Posterior vena cava (tissue), 2 donors: Measurements from ENCODE around the gene ACTR8. TPM values are rescaled to one million over a fixed set of nuclear protein-coding genes. Genes with fewer than 3 reads are reported as not detected.
"Not testable (repeated sequence)": the region's sequence is repeated elsewhere in the genome, so short reads cannot be mapped to it uniquely, and the experiment has no call there.

Source experiments
- DNase-seq: peaks from one replicate; pipeline ENCODE4 v3.0.0-alpha.2; 2020; ENCODE audit warnings: low spot score
- intact Hi-C, 2 donors: fragments of 100-400 bp; cut with DNase I; formaldehyde crosslinking; loops; one replicate each; pipeline versions ENCODE4 v1.14.1 to v1.14.2; 2022 to 2023
- long read RNA-seq, 2 donors: library from polyadenylated mRNA; unstranded; transcript quantifications; one replicate each; pipeline ENCODE4 v2.0.0, GENCODE V29; 2020 to 2021
- total RNA-seq, 2 donors: library from RNA; stranded (reverse); fragmentation: NEBNext Ultra II Directional; extraction: Animal tissue kit (Norgen Biotek cat#: 25700); gene quantifications; one replicate each; pipeline ENCODE4 v1.2.1, GENCODE V29; 2021
- donor health status: DM: yes; HTN: yes; CAD: no.
- donor health status: DM: yes; HTN: yes; CAD: no.

ACTR8 gene, protein sequence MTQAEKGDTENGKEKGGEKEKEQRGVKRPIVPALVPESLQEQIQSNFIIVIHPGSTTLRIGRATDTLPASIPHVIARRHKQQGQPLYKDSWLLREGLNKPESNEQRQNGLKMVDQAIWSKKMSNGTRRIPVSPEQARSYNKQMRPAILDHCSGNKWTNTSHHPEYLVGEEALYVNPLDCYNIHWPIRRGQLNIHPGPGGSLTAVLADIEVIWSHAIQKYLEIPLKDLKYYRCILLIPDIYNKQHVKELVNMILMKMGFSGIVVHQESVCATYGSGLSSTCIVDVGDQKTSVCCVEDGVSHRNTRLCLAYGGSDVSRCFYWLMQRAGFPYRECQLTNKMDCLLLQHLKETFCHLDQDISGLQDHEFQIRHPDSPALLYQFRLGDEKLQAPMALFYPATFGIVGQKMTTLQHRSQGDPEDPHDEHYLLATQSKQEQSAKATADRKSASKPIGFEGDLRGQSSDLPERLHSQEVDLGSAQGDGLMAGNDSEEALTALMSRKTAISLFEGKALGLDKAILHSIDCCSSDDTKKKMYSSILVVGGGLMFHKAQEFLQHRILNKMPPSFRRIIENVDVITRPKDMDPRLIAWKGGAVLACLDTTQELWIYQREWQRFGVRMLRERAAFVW
- 10 to 100 TPM; 20.9 to 22.0 TPM for total RNA-seq
- long read RNA-seq, donor 1, partial matches to known transcripts: 0 of 2 reads
- long read RNA-seq, donor 1, other reads (novel, unspliced or antisense): 2 of 2 reads
- long read RNA-seq, donor 2, transcript ACTR8-201 (13 exons, 3,629 nt): major isoform, 19 of 24 reads
- long read RNA-seq, donor 2, partial matches to known transcripts: 3 of 24 reads
- long read RNA-seq, donor 2, other reads (novel, unspliced or antisense): 2 of 24 reads

DNA sequence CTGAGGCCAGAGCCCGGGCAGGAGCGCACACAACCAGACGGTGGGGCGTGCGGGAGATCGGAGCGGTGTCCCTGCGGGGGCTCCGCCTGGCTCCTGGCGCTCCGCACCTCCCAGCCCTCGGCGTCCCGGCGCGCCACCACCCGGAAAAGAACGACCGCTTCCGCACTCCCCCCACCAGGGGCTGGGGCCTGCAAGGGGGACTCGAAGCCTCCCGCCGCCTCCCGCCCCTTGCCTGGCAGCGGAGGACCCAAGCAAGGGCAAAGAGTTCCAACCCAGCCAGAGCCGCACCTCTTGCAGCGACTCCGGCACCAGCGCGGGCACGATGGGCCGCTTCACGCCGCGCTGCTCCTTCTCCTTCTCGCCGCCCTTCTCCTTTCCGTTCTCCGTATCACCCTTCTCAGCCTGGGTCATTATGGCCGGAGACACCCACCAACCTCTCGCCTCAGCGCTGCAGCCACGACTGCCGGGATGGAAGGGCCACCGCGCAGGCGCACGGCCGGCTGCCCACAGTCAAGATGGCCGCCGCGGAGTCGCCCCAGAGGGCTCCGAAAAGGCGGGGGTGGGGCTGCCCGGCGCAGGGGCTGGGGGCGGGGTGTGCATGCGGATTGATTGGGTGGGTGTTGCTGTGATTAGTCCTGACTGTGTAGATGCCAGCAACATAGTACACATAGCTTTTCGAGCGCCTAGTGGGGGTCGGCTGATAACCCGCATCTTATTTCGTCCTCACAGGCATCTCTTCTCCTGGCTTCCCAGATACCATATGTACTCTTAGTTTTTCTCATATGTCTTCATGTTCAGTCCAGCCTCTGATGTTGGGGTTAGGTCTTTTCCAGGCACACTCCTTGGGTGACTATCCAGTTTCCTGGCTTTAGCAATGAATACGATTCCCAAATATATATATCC, at the start of gene ACTR8:
Gene ACTR8 (minus strand): TSS at position 462 of the 903 bp plus-strand sequence. CDS start 51 bp downstream, at position 411.
- intact Hi-C loops: no loop called here
- DNase-seq: peak; percentile 95

DNA sequence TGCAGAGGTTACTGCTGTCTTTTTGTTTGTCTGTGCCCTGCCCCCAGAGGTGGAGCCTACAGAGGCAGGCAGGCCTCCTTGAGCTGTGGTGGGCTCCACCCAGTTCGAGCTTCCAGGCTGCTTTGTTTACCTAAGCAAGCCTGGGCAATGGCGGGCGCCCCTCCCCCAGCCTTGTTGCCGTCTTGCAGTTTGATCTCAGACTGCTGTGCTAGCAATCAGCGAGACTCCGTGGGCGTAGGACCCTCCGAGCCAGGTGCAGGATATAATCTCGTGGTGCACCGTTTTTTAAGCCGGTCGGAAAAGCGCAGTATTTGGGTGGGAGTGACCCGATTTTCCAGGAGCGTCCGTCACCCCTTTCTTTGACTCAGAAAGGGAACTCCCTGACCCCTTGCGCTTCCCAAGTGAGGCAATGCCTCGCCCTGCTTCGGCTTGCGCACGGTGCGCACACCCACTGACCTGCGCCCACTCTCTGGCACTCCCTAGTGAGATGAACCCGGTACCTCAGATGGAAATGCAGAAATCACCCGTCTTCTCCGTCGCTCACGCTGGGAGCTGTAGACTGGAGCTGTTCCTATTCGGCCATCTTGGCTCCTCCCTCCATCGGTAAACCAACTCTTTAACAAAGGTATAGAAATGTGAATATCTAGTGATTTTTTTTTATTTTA, 45.4 kb upstream of the ACTR8 start:
- DNase-seq, intact Hi-C loops: not testable (repeated sequence)

DNA sequence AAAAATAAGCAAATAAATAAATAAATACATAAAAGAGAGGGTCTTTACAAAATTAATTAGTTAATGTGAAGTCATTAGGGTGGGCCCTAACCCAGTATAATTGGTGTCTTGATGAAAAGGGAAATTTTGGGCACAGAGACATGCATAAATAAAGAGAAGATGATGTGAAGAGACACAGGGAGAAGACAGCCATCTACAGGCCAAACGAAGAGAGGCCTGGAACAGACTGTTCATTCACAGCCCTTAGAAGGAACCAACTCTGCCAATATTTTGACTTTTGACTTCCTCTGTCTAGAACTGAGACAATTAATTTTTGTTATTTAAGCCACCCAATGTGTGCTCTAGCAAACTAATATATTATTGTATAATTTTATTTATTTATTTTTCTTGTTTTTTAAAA, 39.3 kb upstream of the ACTR8 start:
- DNase-seq: no peak
- intact Hi-C loops: no loop called here

DNA sequence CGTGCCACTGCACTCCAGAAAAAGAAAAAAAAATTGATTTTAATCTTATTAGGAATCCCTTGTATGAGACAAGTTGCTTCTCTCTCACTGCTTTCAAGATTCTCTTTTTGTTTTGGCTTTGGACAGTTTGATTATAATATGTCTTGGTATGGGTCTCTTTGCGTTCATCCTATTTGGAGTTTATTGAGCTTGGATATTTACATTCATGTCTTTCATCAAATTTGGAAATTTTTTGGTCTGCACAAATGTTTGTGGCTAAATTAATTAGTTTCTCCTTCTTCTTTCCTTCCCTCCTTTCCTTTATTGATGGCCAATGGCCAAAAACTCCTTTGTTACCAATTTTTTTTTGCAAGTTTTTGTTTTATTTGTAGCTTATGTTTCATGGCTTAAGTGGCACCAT, 37.8 kb upstream of the ACTR8 start:
- intact Hi-C loops: no loop called here
- DNase-seq: no peak

DNA sequence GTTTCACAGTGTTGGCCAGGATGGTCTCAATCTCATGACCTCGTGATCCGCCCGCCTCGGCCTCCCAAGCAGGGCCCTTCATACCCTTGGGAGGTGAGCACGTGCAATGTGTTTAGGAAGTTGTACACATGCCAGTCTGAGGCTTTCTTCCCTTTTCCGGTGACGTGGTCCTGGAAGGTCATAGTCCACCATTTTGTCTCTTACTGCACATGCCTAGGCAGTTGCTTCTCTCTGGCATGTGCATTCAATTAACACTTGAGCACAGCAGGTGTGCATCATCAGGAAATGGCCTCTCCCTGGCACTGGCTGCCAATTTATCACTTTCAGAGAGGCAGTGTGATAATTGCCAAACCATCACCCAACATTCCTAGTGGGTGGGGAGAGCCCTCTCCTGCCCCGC, 31.4 kb upstream of the ACTR8 start:
- intact Hi-C loops: no loop called here
- DNase-seq: no peak

DNA sequence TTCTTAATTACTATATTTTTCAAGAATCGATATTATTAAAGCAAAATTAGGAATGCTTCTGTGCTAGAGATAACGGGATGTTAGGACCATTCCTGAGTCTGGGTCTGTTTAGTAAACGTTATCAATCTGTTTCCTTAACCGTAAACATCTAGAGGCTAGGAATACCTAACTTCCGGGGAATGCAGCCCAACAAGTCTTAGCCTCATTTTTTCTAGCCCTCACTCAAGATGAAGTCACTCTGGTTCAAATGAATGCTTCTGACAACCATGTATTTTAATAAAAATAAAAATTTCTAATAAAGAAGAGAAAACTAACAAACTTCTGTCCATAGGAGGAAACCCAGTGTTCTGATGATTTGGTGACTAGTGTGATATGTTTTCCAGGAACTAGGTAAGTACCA, 20.8 kb upstream of the ACTR8 start:
- intact Hi-C loops: no loop called here
- no peak for DNase-seq

DNA sequence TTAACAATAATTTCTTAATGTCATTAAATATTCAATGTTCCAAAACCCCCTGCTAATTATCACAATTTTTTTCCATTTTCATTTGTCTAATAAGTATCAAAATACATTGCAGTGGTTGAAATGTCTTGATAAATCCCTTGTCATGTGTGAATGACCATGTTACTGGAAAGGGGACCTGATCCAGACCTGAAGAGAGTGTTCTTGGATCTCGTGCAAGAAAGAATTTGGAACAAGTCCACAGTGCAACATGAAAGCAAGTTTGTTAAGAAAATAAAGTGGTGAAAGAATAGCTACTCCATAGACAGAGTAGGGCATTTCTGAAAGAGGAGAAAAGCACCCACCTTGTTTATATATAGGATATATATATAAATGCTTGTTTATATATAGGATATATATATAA, 20.1 kb upstream of the ACTR8 start:
- intact Hi-C loops: no loop called here
- DNase-seq: no peak

DNA sequence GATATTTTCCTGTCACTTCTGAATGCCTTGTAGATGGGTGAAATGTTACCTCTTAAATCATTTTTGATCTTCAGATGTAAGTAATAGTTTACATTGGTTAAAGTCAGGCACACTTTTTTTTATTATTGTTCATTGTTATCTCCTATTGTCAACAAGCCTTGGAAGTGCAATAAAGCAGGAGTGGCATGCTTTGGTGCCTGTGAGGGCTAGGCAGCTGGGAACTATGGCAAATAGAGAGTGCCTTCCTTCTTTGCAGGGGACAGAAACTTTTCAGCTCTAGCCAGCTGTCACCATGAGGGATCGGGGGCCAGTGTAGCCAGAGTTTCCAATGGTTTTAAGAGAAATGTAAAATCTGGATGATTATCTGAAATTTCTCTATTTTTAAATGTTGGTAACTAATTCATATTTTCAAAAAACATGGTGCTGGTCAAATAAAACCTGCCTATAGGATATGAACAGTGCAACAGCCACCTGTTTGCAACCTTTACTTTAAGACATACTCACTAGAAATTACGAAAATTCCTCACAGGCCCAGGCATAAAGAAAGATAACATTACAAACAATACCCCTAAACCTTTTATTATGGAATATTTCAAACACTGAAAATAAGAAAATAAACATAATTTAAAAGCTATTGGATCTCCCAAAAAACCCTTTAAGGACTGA, 18.8 kb upstream of the ACTR8 start:
- no peak for DNase-seq
- intact Hi-C loops: no loop called here

DNA sequence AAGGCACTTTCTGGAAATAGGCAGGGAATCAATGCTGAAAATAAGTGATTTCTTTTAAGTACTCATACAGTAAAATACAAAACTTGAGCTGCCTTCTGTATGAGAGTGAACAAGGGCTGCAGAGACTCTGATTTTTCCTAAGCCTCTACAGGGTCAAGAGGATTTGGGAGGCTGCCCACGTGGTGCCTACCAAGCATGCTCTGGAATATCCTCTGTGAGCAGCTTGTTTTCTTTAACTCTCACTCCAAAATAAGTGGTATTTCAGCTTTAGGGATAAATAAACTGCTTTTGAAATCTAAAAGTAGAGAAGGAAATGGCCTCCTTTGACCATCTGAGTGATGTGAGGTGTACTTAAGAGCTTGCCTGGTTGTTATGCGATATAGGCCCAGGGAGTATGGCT, 17.8 kb upstream of the ACTR8 start:
- DNase-seq: no peak
- intact Hi-C loops: no loop called here

DNA sequence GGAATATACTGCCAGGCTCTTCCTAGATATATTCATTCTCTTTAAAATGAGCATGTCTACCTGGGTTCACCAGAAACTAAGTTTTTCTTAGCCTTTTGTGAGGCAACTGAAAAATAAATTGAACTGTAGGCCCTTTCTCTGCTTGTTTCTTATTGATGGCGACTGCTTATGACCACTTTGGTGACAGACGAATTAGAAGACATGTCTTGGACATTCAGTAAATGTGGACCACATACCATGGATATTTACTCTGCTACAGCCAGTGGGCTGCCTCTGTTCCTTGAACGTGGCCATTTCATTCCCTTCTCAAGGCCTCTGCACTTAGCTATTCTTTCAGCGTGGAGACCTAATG, 10.3 kb upstream of the ACTR8 start:
- intact Hi-C loops: no loop called here
- no peak for DNase-seq

DNA sequence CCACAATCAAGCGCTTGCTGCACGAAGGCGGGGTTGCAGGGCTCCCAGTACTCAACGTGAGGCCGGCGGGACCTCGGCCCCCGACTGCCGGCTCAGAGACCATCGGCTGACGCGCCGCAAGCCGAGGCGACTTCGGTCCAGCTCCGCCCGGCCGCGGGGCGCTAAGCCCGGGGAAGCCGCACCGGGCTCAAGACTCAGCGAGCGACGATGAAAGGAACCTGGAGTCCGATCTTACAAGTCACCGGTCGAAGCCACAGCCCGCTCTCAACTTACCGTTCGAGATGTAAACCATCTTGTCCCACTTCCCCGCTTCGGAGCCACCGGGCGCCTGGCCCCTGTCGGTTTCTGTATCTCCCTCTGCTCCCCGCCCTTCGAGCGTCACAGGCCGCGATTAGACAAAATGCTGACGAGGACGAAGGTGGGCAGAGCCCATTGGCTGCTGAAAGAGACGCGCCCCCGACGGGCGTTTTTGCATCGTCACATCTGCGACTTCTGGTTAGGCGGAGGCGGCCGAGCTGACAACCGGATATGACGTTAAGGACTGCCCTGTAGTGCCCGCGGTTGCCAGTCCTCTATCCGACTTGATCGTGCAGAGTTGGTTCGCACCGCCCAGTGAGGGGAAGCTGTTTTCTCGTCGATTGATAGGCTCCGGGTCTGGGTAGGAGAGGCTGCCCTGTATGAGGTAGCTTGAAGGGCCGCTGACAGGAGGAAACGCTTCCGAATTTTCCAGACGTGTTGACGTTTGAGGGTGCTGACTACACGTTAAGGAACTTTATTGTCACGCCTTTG, 9.7 kb upstream of the ACTR8 start, which contains the start of gene SELENOK:
Gene SELENOK (minus strand): TSS at position 363 of the 789 bp plus-strand sequence.
- peak; percentile 100 for DNase-seq
- intact Hi-C loops: no loop called here

DNA sequence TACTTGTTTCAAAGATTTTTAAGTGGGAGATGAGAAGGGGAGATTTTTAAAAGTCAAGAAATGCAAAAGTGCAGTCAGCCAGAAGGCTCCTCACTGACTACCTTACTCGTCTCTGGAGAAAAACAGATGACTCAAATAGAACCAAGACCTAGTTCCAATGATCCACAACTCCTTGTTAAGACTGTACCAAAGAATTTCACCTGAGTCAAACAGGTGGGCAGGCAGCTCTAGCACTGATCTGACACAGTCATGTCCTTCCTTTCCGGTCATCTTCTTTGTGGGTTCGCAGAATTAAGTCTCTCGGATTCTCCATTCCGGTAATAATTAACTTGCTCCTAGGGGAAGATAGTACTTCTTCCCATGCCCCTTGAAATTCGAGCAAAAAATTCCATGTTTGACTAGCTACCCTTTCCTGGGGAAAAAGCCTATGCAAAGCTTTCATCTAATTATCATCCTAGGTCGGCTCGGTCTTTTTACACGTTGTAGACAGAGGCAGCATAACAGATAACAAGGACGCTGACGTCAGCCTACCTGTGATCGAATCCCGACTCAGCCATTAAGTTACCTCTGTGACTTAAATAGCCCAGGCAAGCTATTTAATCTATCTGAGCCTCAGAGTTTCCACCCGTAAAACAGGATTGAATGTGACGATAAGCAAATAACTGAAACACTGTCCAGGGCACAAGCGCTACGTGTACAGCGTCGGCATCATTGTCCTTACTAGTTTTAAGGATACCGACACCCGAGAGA, 8.9 kb upstream of the ACTR8 start:
- intact Hi-C loops: no loop called here
- DNase-seq: no peak

DNA sequence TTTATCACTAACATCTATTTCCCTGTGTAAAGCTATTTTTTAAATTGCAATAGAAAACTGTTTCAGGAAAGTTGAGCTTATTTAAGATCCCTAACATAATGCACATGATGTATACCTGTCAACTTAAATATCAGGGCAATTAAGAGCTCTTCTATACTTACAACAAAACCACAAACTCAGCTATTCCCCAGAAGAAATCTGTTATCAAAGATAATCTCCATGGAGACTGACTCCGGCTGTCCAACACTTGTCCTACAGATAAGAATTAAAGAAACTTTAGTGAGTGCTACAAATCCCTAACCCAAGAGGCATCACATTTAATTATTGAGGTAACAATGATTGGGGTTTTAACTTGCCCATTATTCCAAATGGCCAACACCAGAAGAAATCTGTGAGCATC, 6.3 kb upstream of the ACTR8 start:
- intact Hi-C loops: no loop called here
- no peak for DNase-seq

DNA sequence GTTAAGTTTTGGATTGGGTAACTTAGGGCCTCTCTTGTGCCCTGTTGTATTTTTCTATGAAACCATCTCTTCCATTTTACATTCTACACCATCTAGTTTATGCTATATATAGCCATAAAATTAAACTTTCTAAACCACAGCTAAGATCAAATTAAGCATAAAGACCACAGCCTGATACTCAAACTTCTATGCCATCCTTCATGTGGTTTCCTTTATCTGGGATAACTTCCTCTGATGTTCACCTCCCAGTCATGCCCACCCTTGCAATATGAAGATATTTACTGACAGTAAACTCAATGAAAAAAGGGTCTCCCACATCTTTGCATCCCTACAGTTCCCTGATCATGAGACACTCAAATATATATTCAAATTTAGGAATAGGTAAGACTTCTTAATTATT, 5.5 kb upstream of the ACTR8 start:
- no peak for DNase-seq
- intact Hi-C loops: no loop called here

DNA sequence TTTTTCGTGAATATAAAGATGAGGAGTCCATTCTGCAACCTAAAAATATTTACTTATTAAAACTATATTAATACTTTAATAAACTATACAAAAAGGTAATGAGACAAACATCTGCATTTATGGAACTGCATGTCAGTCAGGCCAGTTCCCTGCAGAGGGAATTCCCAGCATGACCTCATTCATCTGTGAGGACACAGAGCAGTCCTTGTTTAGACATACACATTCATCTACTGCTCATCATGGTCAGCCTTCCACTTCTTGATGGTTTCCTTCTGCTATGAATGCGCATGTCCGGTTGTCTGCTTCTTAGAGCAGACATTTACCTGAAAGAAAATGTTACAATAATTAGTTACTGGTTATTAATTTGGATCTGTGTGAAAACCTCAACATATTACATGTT, 3.3 kb upstream of the ACTR8 start:
- DNase-seq: no peak
- intact Hi-C loops: no loop called here

DNA sequence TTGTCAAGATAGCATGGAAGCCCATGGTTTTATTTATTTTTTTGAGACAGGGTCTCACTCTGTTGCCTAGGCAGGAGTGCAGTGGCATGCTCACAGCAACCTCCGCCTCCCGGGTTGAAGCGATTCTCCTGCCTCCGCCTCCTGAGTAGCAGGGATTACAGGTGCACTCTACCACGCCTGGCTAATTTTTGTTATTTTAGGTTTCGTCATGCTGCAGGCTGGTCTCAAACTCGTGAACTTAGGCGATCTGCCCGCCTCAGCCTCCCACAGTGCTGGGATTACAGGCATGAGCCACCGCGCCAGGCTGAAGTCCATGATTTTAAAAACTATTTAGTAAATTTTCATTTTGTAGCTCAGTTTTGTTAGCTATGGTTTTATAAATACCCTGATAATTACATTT, 2.7 kb upstream of the ACTR8 start:
- DNase-seq: no peak
- intact Hi-C loops: no loop called here

DNA sequence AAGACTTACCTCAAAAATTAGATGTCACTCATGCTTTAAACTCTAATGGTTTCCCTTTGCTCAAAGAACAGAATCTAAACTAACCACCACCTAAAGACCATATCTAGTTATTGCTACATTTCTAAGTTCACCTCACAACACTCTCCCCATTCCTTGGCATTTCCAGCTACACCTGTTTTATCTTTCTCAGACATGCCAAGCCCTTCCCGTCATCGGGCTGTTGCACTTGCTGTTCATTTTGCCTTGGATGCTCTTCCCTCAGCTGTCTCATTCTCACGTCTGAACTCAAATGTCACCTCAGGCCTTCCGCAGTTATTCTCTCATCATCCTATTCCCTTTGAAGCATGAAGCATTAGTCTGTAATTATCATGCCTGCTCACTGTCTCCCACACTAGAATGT, 1.1 kb upstream of the ACTR8 start:
- no peak for DNase-seq
- intact Hi-C loops: no loop called here
